K562 (cell line): ENCODE data around the gene MYO9A. TPM values are rescaled to one million over a fixed set of nuclear protein-coding genes. Genes with fewer than 3 reads are reported as not detected.

Source experiments
- ATAC-seq: fragments of 200-7000 bp; cut with Tn5 transposase; 3 replicates; pipeline ENCODE4 v1.9.1; 2020; ENCODE audit warnings: moderate library complexity
- BruUV-seq: library from RNA; stranded (reverse); fragments of 400-500 nt; replicated peaks from 2 replicates; lab custom pipeline; 2021; lab: Mats Ljungman, UMichigan
- CTCF ChIA-PET: fragments of 300-600 bp; formaldehyde crosslinking; extraction: SDS; loops from one replicate; lab custom pipeline; 2021; ENCODE audit warnings: low intra/inter-chr PET ratio; lab: Yijun Ruan, JAX
- POLR2A ChIA-PET: fragments of 300-600, 350-650 bp; sonication (Branson Sonifier 250); formaldehyde crosslinking; extraction: SDS; loops from one replicate; lab custom pipeline; 2021; ENCODE audit warnings: antibody characterized with exemption, inconsistent platforms; lab: Yijun Ruan, JAX
- DNase-seq, 4 experiments: peaks; one replicate each; pipeline versions ENCODE4 v3.0.0 to v3.0.0-alpha.2; 2011 to 2018; ENCODE audit warnings: low spot score in 3 of 4, mixed read lengths in 3 of 4; ENCODE audit errors: extremely low read depth in 1 of 4
- FAIRE-seq: peaks from 2 replicates; lab custom pipeline; 2011; peaks lifted over from hg19 to GRCh38; lab: Jason Lieb, UNC
- H2AFZ ChIP-seq: 2 replicates; pipeline ENCODE4 v1.6.0; 2011; ENCODE audit warnings: low read depth, low read length, control low read depth, inconsistent platforms
- H3K27ac ChIP-seq: fragments of 200-600 bp; 3 replicates; pipeline ENCODE4 v1.8.0; 2011; ENCODE audit warnings: low read depth, mild to moderate bottlenecking, control low read depth, inconsistent platforms, low read length, moderate library complexity, mixed read lengths; ENCODE audit errors: extremely low read depth
- H3K27me3 ChIP-seq, 2 experiments: fragments of 300-600 bp in 1 of 2; 2 replicates in 1 of 2; 3 replicates in 1 of 2; pipeline versions ENCODE4 v1.6.0 to v1.8.0; 2011; ENCODE audit warnings: inconsistent platforms in 2 of 2, low read length in 2 of 2, mild to moderate bottlenecking in 1 of 2, mixed read lengths in 1 of 2, moderate library complexity in 1 of 2; ENCODE audit not compliant: control insufficient read depth in 2 of 2, insufficient read depth in 2 of 2
- H3K36me3 ChIP-seq: fragments of 300-600 bp; 3 replicates; pipeline ENCODE4 v1.8.0; 2011; ENCODE audit warnings: mild to moderate bottlenecking, low read length, inconsistent platforms; ENCODE audit not compliant: control insufficient read depth, insufficient read depth
- H3K4me1 ChIP-seq, 2 experiments: fragments of 200-600 bp in 1 of 2; replicated peaks in 1 of 2; 2 replicates in 1 of 2; 3 replicates in 1 of 2; pipeline versions ENCODE4 v1.5.1 to v1.8.0; 2011; ENCODE audit warnings: inconsistent platforms in 2 of 2, low read length in 2 of 2, mild to moderate bottlenecking in 1 of 2, mixed read lengths in 1 of 2, moderate library complexity in 1 of 2; ENCODE audit not compliant: control insufficient read depth in 2 of 2, insufficient read depth in 2 of 2
- H3K4me2 ChIP-seq: 2 replicates; pipeline ENCODE4 v1.6.1; 2011; ENCODE audit warnings: low read length, control low read depth, inconsistent platforms, mixed read lengths; ENCODE audit not compliant: insufficient read depth
- H3K4me3 ChIP-seq: fragments of 200-600 bp; sonication (generic), shearing (Covaris generic); 2 replicates; pipeline ENCODE4 v1.5.1; 2016; ENCODE audit warnings: control low read depth, inconsistent platforms
- H3K79me2 ChIP-seq: fragments of 200-600 bp; 3 replicates; pipeline ENCODE4 v1.8.0; 2011; ENCODE audit warnings: low read length, inconsistent platforms; ENCODE audit not compliant: control insufficient read depth, insufficient read depth
- H3K9ac ChIP-seq, 2 experiments: 2 replicates each; pipeline versions ENCODE4 v1.6.0 to v1.6.1; 2011; ENCODE audit warnings: low read depth in 2 of 2, low read length in 2 of 2, control low read depth in 1 of 2, inconsistent platforms in 1 of 2, mild to moderate bottlenecking in 1 of 2, mixed read lengths in 1 of 2; ENCODE audit not compliant: insufficient read depth in 1 of 2
- H3K9me1 ChIP-seq: one replicate; pipeline ENCODE4 v1.6.0; 2011; ENCODE audit warnings: inconsistent platforms, mild to moderate bottlenecking, low read length, moderate library complexity; ENCODE audit not compliant: control insufficient read depth, insufficient read depth
- H3K9me3 ChIP-seq: replicated peaks from 2 replicates; pipeline ENCODE4 v1.5.1; 2011; ENCODE audit warnings: low read depth, low read length, inconsistent platforms; ENCODE audit not compliant: control insufficient read depth, insufficient read depth
- H4K20me1 ChIP-seq: replicated peaks from 2 replicates; pipeline ENCODE4 v1.6.1; 2011; ENCODE audit warnings: low read length, inconsistent platforms, mixed read lengths; ENCODE audit not compliant: control insufficient read depth, insufficient read depth
- DNMT1 ChIP-seq: fragments of 450-650 bp; IDR thresholded peaks from 2 replicates; pipeline ENCODE4 v1.6.1; 2016; ENCODE audit warnings: antibody characterized with exemption, mild to moderate bottlenecking
- ETS1 ChIP-seq: conservative IDR thresholded peaks from 2 replicates; pipeline ENCODE4 v1.6.1; 2011; ENCODE audit warnings: low read depth, mild to moderate bottlenecking, low read length; ENCODE audit not compliant: control insufficient read depth
- GTF2A2 ChIP-seq: IDR thresholded peaks from 2 replicates; pipeline ENCODE4 v1.6.1; 2016; ENCODE audit warnings: mild to moderate bottlenecking, missing genetic modification characterization, missing compliant biosample characterization
- MCM2 ChIP-seq: fragments of 450-650 bp; IDR thresholded peaks from 2 replicates; pipeline ENCODE4 v1.6.1; 2017; ENCODE audit warnings: low read depth, mild to moderate bottlenecking
- SOX6 ChIP-seq: fragments of 450-650 bp; IDR thresholded peaks from 2 replicates; pipeline ENCODE4 v1.6.1; 2014; ENCODE audit warnings: mild to moderate bottlenecking
- ZNF3 ChIP-seq: fragments of 250-450 bp; sonication (Bioruptor Pico); IDR thresholded peaks from 2 replicates; pipeline ENCODE4 v1.5.0; 2021; ENCODE audit warnings: mild to moderate bottlenecking, moderate library complexity
- WGBS: fragments of 100-300 bp; shearing (Covaris generic); methylation state at CpG from one replicate; pipeline ENCODE4 v1.1.6; 2016; ENCODE audit warnings: low coverage, mixed read lengths; ENCODE audit not compliant: insufficient coverage; ENCODE audit errors: missing lambda C conversion rate; 5-methylcytosine and 5-hydroxymethylcytosine counted together
- in situ Hi-C: fragments of 300-500 bp; cut with MboI; formaldehyde crosslinking; loops from 4 replicates; pipeline ENCODE4 v1.15.0; 2018; ENCODE audit warnings: inconsistent platforms, mixed read lengths
- intact Hi-C: fragments of 100-400 bp; cut with micrococcal nuclease; formaldehyde crosslinking; loops from 2 replicates; pipeline ENCODE4 v1.14.2; 2022
- polyA plus RNA-seq, 8 experiments: library from polyadenylated mRNA; depleted of rRNA in 4 of 8; stranded (reverse) in 5 of 8; unstranded in 3 of 8; fragments of >200 nt; fragmentation: Nextera tagmentation in 2 of 8; fragmentation: Illumina TruSeq in 1 of 8; extraction: Ambion mirVana in 2 of 8; extraction: Trizol in 1 of 8; gene quantifications; 2 replicates each; pipeline versions ENCODE4 v1.2.1 to v1.2.3, GENCODE V29; 2011 to 2014; ENCODE audit warnings: inconsistent platforms in 1 of 8, missing spikeins in 1 of 8
- total RNA-seq, 7 experiments: library from RNA; depleted of rRNA in 6 of 7; stranded (reverse); fragments of >200 nt in 6 of 7; fragmentation: Illumina TruSeq in 2 of 7; extraction: Trizol in 2 of 7; gene quantifications; 2 replicates each; pipeline versions ENCODE4 v1.2.1 to v1.2.3, GENCODE V29; 2011 to 2021; ENCODE audit warnings: low replicate concordance in 1 of 7
- TF ChIP-seq, protein P1 (sequence below), 2 experiments: IDR thresholded peaks; 2 replicates each; pipeline ENCODE4 v1.6.1; 2012; ENCODE audit warnings: improper control_type of control experiment in 2 of 2, low read depth in 2 of 2, low read length in 2 of 2, borderline replicate concordance in 1 of 2
- TF ChIP-seq, protein P2 (sequence below): fragments of 450-650 bp; formaldehyde crosslinking; IDR thresholded peaks from 2 replicates; pipeline ENCODE4 v1.4.0; 2020; ENCODE audit warnings: mild to moderate bottlenecking

Gene MYO9A
- total and polyA plus RNA-seq, 9 of the 15 experiments (the other 6 are each of a cell fraction or from before 2014, with no cell fraction given): 1.9 to 15.4 (median 5.8) TPM

DNA sequence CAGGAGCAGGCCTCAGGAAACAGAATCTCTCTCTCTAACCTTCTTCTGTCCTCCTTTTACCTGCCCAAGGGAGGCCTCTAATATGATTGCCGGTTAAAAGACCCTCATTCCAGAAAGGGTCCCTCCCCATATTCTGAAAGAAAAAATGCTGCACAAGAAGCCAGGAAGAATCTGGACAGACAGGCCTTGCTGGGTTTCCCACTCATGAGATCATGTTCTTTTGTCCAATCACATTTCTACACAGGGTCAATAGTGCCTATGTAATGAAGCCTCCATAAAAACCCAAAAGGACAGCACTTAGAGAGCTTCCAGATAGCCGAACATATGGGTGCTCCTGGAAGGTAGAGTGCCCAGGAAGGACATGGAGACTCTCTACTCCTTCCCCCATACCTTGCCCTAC, 146.0 kb downstream of the MYO9A start:
- CTCF ChIA-PET: no interaction called here

More for the DNA sequence above, 146.0 kb downstream of the MYO9A start:
- Histone ChIP-seq H3K27ac (no peak overlapping the region), H3K79me2 (no peaks in the 10 kb centered on the region), H3K9me1 (no peaks in the 10 kb centered on the region), H3K36me3 (no peaks in the 10 kb centered on the region), H3K9me3 (no peaks in the 10 kb centered on the region), H3K27me3 (no peaks in the 10 kb centered on the region), H3K4me3 (no peak overlapping the region), H2AFZ (no peak overlapping the region), H3K9ac (no peak overlapping the region), H3K4me1 (no peaks in the 10 kb centered on the region), H3K4me2 (no peak overlapping the region), H4K20me1 (no peaks in the 10 kb centered on the region)
- DNase-seq: no peak
- WGBS: 20% methylated on average over 2 of the region's 2 CpGs
- TF ChIP-seq MCM2 (no peak), SOX6 (no peak), ETS1 (no peak), GTF2A2 (tag) (no peak), DNMT1 (no peak), ZNF3 (CRISPR knock-in tag) (no peak)
- TF ChIP-seq, protein P1, sequence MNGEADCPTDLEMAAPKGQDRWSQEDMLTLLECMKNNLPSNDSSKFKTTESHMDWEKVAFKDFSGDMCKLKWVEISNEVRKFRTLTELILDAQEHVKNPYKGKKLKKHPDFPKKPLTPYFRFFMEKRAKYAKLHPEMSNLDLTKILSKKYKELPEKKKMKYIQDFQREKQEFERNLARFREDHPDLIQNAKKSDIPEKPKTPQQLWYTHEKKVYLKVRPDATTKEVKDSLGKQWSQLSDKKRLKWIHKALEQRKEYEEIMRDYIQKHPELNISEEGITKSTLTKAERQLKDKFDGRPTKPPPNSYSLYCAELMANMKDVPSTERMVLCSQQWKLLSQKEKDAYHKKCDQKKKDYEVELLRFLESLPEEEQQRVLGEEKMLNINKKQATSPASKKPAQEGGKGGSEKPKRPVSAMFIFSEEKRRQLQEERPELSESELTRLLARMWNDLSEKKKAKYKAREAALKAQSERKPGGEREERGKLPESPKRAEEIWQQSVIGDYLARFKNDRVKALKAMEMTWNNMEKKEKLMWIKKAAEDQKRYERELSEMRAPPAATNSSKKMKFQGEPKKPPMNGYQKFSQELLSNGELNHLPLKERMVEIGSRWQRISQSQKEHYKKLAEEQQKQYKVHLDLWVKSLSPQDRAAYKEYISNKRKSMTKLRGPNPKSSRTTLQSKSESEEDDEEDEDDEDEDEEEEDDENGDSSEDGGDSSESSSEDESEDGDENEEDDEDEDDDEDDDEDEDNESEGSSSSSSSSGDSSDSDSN (IDR thresholded peaks at IDR 0.05; ENCODE audit: borderline replicate concordance in 1 of 2, low read depth in 2 of 2, low read length in 2 of 2): no peak
- TF ChIP-seq, protein P2, sequence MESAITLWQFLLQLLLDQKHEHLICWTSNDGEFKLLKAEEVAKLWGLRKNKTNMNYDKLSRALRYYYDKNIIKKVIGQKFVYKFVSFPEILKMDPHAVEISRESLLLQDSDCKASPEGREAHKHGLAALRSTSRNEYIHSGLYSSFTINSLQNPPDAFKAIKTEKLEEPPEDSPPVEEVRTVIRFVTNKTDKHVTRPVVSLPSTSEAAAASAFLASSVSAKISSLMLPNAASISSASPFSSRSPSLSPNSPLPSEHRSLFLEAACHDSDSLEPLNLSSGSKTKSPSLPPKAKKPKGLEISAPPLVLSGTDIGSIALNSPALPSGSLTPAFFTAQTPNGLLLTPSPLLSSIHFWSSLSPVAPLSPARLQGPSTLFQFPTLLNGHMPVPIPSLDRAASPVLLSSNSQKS: no peak
- in situ Hi-C loops: no loop called here
- no peak for FAIRE-seq
- no TSS peak for BruUV-seq
- ATAC-seq: no peak
- POLR2A ChIA-PET: no interaction called here
- intact Hi-C loops: no loop called here
